Transverse colon (tissue), 3 donors: ENCODE results near the gene MYO5B.

ENCODE experiments used
- POLR2A ChIP-seq: fragments of 450-650 bp; IDR thresholded peaks from one replicate; pipeline ENCODE4 v1.6.1; 2016; ENCODE audit warnings: antibody characterized with exemption, mild to moderate bottlenecking, moderate library complexity
- TF ChIP-seq, protein P1 (sequence below), 5 experiments: fragments of 200-600 bp in 3 of 5; fragments of 450-650 bp in 2 of 5; sonication (generic) in 3 of 5; IDR thresholded peaks; 1 replicate in 2 of 5; 2 replicates in 3 of 5; pipeline ENCODE4 v1.5.1; 2016 to 2017; ENCODE audit warnings: antibody characterized with exemption in 5 of 5, inconsistent platforms in 3 of 5, mild to moderate bottlenecking in 2 of 5, moderate library complexity in 1 of 5

DNA sequence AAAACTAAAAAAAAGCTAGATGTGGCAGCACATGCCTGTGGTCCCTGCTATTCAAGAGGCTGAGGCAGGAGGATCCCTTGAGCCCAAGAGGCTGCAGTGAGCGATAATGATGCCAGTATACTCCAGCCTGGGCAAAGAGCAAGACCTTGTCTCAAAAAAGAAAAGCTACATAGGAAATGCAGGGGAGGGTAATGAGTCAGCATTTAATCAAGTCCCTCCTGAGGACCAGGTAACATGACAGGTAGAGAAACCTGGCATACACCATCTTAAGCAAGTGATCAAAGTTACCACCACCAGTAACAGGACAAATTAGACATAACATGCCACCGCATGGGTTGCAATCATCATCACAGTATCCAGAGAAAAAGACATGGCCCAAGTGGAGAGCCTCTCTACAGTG, 25.8 kb downstream of the MYO5B start:
- TF ChIP-seq POLR2A: no peak
- TF ChIP-seq, protein P1, sequence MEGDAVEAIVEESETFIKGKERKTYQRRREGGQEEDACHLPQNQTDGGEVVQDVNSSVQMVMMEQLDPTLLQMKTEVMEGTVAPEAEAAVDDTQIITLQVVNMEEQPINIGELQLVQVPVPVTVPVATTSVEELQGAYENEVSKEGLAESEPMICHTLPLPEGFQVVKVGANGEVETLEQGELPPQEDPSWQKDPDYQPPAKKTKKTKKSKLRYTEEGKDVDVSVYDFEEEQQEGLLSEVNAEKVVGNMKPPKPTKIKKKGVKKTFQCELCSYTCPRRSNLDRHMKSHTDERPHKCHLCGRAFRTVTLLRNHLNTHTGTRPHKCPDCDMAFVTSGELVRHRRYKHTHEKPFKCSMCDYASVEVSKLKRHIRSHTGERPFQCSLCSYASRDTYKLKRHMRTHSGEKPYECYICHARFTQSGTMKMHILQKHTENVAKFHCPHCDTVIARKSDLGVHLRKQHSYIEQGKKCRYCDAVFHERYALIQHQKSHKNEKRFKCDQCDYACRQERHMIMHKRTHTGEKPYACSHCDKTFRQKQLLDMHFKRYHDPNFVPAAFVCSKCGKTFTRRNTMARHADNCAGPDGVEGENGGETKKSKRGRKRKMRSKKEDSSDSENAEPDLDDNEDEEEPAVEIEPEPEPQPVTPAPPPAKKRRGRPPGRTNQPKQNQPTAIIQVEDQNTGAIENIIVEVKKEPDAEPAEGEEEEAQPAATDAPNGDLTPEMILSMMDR (IDR thresholded peaks at IDR 0.05): no peak
